GM19035 (cell line): ENCODE results near the gene AUTS2.
A peak's percentile ranks its signal among the peaks of the same experiment; 100 is the strongest.

Source experiments
- ATAC-seq: cut with Tn5 transposase; IDR thresholded peaks from one replicate; pipeline ENCODE4 v1.9.1; 2021; ENCODE audit not compliant: unreplicated experiment

The AUTS2 gene

DNA sequence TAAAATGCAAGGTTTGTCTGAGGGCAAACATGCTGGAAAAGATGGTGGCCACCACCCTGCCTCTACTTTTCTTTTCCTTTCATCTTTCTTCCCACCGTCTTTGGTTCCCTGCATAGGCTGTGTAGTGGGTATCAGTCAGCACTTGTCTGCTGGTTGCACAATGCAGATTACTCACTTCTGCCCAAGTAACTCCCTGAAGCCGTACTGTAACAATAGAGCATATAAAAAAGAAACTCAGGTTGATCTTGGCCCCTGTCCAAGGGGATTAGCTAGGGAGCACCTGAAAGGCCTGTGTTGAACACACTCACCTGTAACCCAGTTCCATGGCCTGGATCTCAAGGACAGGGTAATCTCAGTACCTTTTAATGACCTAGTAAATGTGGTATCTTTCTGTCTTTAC lies 1000.7 kb downstream of the AUTS2 start:
- no peak for ATAC-seq

DNA sequence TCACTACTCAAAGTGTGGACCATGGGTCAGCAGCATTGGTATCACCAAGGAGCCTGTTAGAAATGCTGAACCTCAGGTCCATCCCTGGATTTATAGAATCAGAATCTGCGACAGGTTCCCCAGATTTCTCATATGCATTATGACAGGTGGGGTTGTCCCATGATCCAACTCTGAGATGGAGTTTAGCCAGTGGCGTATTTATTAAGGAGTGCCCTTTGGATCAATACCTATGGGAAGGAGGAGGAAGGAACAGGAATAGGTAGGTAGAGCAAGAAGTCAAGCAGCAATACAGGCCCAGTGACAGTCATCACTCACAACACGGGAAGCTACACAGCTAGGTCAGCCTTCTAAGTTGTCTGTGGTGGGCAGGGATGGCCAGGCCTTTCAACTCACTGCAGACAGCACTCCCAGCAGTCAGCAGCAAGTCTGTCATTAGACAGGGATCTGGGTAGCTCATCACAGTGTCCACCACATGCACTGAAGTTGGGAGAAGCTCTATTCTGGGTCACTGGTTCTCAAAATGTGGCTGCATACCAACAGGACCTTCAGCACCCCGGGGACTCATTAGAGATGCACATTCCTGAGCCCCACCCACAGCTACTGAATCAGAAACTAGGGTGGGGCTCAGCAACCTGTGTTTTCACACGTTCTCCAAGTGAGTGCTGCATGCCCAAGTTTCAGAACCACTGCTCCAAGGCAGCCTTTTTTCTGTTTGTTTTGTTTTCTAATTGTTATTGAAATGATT lies 1001.3 kb downstream of the AUTS2 start:
- no peak for ATAC-seq

DNA sequence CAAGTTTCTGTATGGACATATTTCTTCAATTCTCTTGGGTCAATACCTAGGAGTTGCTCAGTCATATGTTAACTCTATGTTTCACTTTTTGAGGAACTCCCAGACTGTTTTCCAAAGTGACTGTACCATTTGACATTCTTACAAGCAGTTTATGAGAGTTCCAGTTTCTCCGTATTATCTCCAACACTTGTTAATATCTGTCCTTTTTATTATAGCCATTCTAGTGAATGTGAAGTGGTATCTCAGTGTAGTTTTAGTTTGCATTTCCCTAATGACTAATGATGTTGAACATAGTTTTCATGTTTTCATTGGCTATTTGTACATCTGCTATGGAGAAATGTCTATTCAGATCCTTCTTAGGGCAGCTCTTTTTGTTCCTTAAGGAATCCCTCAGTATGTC lies 1002.7 kb downstream of the AUTS2 start:
- no peak for ATAC-seq

DNA sequence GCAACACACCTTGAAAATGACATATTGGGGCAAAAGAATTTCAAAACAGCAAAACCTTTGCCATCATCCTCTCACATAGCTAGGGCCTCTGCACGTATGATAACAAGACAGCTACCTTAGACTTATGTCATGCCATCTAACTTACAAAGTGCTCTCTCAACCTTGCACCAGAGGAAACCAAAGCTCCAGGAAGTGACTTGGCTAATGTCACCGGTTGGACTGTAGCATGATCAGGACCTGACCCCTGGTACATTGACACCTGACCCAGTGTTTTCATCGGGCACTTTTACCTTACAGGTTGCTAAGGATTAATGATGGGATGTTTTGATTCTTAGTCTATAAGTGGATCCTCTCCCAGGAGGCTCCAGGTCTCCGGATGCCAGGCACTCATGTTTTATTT lies 1003.8 kb downstream of the AUTS2 start:
- ATAC-seq: no peak

DNA sequence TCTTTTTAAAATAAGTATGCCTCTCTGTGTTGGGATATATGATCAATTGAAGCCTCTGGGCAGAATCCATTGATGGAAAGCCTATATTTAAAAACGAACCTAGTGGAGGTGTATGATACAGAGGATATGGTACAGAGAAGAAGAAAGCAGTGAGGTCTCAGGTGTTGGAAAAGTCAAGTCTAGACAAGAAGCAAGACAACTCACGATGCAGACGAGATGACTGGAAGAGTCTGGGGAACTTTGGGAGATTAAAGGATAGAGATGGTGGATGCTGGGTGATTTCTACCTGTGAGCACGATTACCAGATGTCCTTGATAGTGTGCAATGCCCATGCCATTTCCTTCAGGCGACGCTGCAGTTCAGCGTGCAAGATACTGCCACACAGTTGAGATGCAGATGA lies 1009.0 kb downstream of the AUTS2 start:
- ATAC-seq: no peak

DNA sequence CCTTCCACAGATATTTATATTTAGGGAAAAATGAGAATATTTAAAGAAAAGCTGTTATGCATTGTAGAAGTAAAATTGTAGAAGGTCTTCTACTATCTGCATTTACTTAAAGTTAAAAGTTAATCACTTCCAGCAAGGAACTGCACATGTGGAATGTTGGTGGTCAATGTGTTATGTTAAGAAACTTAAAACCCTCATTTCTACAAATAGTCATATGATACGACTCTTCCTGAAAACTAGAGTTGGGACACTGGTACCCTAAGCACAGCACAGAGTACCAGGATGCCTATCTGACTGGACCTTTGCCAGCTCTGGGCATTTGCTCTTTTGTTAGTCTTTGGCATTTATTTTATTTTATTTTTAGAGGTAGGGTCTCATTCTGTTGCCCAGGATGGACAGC lies 1009.5 kb downstream of the AUTS2 start:
- ATAC-seq: no peak

DNA sequence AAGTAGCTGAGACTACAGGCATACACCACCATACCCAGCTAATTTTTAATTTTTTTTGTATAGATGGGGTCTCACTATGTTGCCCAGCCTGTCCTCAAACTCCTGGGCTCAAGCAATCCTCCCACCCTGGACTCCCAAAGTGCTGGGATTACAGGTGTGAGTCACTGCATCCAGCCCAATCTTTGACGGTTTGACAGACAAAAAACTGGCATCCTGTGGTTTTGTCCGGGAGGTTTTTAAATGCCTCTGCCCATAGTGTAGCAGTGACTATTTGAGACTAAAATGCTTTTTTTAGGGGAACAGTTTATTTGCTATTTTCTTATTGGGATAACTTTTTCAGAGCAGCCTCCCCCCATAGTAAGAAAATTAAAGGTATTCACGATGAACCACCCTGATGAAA lies 1010.0 kb downstream of the AUTS2 start:
- no peak for ATAC-seq

DNA sequence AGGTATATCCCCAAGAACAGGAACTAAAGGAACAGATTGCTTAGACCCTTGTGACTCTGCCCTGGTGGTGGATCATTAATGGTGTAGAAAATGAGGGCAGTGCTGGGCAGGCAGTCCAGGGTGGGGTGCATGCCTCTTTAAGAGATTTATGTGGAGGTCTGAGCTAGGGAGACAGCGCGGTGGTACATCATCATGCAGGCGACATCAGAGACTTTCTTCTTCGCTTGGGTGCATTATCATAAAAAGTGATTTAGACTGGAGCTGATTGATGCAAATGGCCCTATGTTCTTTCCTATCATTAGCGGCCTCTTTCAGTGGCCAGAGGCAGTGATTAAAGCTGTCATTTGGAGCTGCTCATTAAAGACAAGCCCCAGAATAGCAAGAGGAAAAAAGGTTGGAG lies 1014.5 kb downstream of the AUTS2 start:
- no peak for ATAC-seq

DNA sequence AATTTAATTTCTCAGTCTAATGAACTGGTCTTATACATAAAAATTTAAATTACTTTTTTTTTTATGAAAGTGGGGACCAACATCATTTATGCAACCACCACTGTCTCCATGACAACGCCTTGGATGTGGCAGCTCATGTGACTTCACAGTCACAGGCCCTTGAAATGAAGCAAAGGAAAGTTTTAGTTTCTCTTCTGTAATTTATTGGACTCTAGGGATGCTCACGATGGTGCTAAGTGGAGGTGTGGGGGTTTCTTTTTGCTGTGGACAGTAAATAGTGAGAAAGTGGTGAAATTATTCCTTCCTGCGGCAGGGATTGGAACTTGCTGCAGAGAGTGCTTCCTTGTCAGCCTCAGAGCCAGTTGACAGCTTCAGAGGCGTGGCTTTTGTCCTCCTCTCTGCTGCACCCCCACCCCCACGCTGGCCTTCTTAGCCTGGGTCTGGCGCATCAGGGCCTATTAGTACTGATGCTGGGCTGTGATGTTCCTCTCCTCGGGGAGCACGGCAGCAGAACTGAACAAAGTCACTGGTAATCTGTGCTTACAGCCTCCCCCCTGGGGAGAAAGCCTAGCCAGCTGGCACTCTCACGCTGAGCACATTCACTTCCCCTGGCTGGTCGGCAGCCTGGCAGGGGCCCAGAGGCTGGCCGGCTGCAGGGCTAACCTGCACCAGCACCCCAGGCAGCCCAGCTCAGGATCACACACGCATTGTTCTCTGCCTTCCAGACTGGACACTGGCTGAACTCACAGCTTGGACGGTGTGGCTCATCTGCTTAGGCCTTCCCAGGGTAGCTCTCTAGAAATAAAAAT lies 1016.2 kb downstream of the AUTS2 start:
- peak; percentile 58 for ATAC-seq

DNA sequence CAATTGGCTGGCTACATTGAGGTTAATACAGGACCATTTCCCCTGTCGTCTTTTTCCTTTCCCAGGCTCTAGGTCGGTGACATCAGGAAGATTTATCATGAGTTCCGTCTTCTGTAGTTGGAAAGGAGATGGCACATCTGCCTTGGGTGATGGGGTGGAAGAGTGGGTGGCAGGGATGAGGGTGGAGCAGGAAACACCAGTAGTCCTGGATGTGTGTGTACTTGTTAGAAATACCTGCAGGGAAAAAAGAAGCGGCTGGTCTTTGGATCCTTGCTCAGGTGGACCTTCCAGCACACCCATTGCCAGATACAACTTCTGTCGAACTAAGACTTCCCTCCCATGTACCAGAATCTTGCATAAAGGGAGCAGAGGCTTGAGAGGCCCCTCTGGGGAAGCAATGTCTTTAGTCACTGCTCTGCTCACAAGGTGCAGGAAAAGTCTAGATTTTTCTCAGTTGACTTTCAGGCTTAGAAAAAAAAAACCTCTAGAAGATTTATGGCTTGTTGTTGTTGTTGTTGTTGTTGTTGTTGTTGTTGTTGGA lies 1016.9 kb downstream of the AUTS2 start:
- no peak for ATAC-seq

DNA sequence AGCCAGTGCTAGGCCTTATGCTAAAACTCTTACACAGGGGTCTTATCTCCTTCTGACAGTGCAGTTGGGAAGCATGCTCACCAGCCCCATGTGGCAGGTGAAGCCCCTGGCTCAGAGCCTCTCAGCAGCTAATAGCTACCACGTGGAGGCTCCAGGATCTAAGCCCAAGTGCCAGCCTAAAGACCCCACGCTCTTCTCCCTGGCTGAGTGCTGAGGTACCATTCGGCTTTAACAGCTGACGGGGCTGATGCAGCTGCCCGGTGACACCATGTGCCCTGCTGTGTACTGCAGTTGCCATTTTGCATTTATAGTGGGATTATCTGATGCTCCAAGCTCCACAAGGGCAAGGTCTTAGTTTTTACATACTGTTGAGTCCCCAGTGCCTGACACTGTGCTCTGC lies 1017.9 kb downstream of the AUTS2 start:
- ATAC-seq: no peak

DNA sequence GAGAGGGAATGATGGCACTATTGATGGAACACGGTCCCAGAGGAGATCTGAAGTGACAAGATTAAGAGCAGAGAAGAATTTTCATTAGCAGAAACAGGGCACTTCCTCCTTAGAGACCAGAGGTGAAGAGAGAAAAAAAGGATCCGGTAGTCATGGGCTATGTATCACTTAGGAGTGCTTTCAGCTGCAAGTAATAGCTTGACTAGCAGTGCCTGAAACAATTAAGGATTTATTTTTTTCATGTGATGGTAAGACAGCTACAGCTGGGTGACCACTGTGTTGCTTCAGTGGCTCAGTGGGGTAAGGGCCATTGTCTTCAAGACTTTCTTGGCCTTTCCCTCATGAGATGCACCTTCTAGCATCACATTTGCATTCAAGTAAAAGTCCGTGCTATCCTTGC lies 1018.5 kb downstream of the AUTS2 start:
- no peak for ATAC-seq

DNA sequence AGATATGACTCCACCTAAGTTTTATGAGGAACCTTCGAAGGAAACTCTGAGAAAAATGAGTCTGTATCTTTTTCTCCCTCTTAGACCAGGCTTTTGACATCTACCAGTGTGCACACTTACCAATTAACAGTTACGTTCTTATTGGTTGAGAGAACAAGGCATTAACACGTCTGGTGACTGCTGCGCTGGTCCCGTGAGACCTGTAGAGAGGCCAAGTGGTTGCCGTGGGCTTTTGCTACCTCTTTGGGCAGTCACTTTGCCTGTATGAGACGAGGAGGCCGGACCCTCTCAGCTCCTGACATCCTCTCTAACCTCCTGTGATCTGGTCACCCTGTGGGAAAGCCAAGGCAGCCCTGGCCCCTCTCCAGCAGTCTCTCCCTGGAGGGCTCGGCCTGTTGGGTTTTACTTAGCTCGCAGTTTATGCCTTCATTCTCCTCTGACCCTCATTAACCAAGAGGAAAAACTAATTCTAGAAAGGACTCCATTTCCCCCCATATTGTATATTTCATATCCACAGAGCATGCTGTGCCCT lies 1019.8 kb downstream of the AUTS2 start:
- no peak for ATAC-seq

DNA sequence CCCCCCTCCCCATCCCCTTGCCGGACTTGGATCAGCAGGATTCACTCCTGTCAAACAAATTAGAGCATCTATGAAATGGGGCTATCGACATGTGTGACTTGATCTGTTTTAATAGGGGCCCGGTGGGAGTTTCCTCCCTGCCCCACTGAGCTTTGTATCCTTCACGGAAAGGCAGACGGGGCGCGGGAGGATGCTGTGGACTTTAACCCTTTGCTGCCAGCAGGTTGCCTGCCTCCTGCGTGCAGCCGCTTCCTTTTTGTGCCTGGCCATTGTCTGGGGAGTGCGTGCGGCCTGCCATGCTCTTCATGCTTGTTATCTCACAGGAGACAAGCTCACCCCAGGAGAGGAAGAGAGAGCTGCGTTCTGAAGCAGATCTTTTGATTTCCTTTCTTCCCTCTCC lies 1020.9 kb downstream of the AUTS2 start:
- no peak for ATAC-seq

DNA sequence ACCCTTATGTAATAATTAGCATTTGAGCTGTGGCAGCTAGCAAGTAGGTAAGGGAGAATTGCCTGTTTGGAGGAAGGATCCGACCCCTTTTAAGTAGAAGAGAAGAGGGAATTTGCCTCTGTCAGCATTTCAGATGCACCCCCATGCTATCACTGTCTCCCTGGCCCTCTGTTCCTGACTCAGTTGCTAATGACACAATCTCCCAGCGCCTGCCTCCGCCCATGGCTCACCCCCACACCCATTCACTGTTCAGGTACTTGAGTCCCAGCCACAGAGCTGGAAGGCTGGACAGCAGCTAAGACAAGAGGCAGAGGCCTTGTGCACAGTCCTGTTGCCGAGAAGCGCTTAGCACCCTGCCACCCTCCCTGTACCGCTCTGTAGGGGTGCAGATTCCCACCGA lies 1021.4 kb downstream of the AUTS2 start:
- no peak for ATAC-seq

DNA sequence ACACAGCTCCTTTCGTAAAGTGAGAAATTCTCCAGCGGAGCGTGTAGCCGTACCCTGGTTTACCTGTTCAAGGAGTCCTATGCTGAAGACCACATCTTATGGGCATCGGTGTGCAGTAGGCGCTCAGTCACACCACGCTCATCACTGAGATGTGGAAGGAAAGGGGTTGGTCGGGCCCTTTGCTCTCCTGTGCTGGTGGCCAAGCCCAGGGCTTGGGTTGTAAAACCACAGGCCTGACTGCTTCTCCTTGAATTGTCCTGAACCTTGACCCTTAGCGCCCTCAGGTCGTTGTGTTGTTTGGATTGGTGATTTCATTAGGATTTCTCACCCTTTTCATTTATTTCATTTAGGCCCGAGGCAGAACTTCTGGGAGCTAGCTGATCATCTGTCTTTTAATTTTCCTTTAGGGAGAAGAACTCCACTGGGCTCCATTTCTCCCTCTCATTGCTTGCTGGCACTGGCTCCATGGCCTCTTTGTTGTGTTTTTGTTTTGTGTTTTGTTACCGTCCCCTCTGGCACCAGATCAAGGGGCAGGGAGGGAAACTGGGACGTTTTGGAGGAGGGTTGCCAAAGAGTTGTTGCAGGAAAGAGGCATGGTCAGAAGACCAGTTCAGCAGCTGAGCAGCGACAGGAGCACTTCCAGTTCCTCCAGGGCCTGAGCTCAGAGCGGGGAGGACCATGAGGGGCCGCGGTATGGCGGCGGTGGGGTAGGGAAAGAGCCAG lies 1022.2 kb downstream of the AUTS2 start:
- no peak for ATAC-seq

DNA sequence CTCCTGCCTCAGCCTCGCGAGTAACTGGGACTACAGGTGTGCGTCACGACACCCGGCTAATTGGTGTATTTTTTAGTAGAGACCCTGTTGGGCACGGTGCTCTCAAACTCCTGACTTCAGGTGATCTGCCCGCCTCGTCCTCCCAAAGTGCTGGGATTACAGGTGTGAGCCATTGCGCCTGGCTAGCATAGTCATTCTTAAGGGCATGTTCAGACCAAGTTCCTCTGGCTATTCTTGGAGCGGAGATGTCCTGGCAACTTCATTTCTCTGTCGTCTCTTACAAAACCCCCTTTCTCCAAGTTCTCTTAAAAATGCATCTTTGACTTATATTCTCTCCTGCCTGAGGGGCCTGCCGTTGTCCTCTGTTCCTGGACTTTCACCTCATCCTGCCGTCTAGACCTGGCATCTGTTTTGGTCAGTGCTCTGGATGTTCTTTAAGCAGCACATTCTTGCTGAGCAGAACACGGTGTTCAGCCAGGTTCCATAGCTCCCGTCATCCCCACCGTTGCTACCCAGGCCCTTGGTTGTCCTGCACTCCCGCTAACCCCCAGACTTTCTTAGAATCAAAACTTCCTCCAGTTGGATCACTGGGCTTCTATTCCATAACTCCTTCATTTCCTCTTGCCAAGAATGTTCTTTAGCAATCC lies 1023.8 kb downstream of the AUTS2 start:
- no peak for ATAC-seq

DNA sequence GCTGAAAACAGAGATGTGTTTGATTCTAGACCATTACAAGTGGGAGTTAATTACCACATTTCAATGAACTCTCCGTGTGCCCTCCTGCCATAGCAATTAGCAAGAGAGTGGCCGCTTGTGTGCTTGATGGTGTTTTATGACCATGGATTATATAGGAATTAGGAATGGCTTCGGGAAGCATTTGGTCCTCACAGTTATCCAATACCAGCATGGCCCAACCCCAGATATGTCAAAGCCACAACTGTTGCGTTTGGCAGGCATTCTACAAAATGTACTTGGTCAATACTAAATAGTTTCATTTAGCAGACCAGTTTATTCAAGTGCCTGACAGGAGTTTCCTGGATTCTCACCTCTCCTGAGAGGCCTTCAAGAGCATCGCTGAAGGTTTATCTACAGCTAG lies 1024.7 kb downstream of the AUTS2 start:
- no peak for ATAC-seq

DNA sequence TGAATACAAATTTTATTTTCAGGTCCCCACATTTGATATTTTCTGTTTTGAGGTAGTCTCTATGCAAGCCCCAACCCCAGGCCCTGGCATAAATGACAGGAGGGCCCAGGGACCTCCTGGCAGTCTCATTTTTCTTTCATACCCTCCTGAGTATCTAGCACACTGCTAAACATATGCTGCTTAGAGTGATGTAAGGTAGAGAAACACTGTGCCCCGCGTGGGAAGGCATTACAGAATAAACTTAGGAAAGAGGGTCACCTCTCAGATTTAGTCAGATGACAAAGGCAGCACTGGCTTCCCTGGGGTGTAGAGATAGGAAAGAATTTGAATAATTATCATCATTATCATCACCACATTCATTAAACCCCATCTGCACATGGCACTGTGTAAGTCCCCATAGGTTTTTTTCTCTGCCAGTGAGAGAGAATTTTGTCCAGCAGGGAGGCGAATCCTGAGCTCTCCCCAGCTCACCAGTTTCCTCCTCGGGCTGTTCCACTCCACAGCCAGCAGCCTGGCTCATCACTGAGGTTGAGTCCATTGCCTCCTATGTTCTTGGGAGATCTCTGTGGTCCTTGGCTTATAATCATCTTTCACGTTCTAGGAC lies 1026.3 kb downstream of the AUTS2 start:
- ATAC-seq: no peak

DNA sequence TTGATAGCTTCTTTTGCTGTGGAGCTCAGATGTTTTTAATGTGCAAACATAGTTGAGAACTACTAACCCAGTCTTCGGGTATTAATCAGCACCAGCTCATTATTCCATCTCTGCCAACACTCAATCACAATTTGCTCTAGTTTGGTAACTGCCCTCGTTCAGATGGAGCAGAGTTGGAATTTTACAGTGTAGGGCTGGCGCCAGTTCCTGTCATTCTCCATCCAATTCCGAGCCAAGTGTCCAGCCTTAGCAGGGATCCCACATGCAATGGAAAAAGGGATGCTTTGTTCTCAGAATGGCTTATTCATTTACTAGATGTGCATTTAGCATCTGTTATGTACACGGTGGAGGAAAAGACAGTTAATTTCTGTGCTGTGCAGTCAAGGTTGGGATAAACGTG lies 1029.2 kb downstream of the AUTS2 start:
- no peak for ATAC-seq

DNA sequence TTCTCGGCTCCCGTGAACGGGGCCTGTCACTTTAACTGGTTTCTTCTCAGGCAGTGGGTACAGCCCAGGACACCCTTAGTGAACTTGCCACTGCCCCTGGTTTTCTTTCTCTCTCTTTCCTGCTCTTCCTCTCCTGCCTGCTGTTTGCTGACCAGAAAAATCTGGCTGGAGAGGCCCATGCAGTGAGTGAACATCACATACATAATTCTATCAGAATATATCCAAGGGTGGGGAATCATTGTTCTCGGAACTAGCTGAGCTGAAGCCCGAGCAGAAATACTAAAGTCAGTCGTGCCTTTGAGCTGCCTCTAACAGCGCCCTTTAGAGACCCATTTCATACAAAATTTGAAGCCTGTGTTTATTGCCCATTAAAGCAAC lies 1032.2 kb downstream of the AUTS2 start:
- no peak for ATAC-seq
